Effector CD4-positive, alpha-beta T cell (primary cell): ENCODE results near the gene RAB17.
"Not testable (repeated sequence)": the region's sequence is repeated elsewhere in the genome, so short reads cannot be mapped to it uniquely, and the experiment has no call there.

ENCODE experiments used
- DNase-seq: peaks from one replicate; pipeline ENCODE4 v3.0.0-alpha.2; 2020

RAB17 gene

DNA sequence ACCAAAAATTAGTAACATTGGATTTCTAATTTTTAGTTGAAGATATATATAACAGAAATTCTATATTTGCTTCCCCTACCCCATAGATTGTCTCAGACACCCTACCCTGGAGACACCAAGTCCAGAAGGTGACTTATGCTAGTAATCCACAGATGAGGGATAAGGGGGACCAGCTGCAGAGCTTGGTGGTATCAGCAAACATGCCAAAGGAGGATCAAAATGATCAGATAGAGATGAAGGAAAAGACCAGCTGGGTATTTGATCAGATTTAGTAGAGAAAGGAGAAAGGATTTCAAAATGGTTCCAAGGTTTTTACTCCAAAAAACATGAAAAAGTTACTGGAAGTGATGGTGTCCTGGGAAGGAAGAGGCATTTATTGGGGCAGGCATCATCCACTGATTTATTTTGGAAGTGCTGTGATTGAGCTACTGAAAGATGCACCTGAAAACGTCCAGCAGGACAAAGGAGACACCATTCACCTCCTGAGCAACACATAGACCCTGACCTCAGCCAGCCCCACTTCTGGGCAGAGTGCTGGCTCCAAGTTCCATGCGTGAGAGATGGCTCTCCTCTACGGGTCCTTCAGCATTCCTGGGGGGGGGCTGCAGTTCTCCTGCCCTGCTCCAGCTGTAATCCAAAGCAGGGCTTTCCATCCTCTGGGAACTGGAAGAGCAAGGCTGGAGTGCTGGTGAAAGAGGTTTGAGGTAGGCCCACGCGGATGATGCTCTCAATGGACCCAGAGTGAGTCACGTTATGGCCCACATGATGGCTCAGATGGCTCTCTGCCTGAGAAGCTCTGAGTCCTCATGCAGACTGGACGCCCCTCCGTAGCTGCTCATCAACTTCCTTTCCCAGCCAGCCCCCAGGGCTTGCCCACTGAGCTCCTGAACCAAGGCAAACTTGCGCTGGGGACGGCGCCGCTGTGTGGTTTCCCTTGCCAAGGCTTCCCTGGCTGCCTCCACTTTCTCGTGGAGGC lies 33.2 kb upstream of the RAB17 start:
- DNase-seq: no peak

DNA sequence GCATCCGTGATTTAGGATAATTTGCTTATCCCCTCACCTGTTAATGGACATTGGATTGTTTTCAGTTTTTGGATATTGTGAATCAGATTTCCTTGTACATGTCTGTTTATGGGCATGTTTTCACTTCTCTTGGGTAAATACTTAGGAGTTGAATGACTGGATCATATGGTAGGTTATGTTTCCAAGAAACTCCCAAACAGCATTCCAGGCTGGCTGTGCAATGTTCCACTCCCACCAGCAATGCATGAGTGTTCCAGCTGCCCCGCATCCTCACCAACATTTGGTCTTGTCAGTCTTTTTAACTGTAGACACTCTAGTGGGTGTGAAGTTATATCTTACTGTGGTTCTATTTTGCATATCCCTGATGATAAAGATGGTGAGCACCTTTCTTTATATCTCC lies 27.9 kb upstream of the RAB17 start:
- no peak for DNase-seq

DNA sequence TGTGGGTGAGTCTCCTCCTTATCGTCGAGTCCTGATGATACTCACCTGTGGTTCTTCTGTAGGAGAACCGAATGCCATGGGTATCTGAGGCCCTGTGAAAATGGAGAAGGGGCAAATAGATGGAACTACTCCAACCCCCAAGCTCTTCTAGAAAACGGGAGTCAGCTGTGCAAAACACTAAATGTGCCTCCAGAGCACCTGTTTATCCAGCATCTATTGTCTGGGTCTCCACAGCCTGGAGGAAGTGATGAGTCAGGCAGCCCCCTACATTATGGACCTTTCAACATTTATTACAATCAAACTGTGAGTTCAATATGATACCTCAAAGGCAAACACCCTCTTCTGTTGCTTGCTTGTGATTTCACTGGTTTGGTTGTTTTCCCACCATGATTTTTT lies 27.1 kb upstream of the RAB17 start:
- DNase-seq: no peak

DNA sequence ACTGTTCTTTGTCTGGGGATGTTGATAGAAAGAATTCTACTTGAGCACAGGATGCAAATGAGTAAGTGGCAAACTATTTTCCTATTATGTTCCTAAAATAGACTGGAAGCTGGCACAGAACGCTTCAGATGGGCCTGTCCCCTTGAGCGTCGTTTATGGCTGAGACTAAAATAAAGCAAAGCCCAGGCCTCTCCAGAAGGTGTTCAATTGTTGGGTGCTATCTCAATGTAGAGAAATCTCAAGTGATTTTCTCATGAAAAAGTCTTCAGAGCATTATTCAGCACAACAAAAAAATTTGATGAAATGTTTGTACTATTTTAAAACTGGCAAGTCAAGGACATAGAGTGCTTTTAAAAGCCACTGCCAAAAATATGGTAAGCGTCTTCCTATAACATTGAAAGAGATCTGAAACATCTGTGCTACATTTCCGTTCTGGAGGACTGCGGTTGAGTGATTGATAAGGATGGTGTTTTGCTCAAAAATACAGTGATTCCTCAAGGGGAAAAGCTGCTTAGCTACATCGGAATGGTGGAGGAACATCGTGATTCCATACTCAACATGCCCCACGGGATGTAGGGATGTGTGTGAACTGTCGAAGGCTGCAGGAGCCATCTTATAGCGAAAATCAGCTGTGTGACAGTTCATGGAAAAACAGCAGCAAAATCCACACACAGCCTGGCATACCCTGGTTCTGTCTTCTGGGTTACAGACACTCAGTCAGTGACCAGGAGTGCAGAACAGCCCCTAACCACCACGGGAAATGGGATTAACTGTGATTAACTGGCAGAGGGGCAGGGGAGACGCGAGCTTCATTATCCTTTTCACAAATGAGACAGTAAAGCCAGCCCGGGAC lies 26.4 kb upstream of the RAB17 start:
- no peak for DNase-seq

DNA sequence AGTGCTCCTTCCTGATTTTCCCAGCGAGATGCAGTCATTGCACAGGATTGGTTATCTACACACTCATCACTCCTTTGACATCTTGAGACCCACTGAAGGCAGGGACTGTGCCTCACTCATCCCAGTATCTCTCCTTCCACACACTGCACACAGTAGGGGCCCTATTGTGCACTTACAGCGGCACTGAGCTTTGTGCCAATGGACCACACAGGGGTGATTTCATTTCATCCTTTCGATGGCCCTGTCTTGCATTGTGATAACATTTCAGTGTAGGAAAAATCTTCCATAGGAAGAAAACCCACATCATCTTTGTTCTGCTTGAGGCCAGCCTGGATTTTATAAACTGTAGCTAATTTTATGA lies 25.8 kb upstream of the RAB17 start:
- no peak for DNase-seq

DNA sequence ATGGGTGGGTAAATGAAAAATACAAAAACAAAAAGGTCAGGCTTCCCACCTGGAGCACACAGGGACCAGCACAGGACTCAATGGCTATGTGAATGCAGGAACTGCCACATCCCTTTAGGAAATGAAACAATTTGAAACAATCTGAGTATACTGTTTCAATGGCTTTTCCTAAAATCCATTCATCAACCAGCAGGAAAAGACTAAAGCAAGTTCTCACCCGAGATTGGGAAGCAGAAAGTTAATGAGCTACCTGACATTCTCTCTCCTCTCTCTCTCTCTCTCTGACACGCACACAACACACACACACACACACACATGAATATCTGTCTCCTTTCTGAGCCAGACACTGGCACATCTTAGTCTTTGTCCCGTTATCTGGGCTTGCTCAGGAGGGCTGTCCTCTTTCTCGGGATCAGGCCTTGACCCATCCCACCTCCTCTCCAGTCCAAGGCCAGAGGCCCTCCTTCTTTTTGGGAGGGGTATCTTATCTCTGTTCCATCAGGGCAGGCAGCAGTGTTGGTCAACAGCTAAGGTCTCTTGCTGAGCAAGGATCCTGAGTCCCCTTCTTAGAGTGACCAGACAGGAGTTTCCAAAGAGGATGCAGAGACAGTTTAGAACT lies 25.2 kb upstream of the RAB17 start:
- DNase-seq: no peak

DNA sequence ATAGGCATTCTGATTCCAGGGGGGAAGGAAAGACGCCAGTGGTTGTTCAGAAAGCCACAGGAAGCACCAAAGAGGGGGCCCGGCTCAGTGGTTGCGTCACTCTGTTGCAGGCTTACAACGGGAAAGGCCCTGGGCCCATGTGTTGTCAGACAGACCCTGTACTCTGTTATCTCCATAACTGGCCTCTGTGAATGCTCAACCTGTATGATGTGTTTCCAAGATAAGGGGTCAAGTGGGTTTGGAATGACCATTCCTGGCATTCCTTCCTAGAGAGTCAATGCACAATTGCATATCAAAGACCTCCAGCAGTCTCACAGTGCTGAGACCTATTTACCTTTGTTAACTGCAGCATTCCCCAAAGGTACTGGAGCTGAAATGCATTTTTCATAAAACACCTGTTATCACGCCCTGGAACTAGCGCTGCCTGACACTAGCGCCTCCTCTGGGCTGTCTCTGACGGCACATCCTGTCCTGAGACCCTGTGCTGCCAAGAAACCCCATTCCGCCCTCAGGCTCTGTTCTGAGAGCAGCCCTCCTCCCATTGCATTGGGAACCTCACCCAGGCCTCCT lies 23.7 kb upstream of the RAB17 start:
- no peak for DNase-seq

DNA sequence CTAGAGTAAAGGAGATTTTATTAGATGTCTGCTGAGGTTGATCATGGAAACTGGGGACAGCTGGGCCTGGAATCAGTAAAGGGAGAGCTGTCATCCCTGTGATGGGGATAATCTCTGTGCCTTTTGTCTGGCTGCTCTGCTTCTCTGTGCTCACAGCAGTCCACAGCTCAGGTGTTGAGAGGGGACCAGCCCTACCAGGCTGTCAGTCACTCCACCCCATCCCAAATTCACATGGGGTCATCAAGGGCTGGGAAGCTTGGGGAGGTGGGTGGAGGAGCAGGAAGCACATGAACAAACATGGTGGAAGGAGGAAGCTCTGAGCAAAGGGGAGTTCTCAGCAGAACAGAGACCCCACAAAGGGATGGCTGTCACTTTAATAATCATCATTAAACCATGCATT lies 23.1 kb upstream of the RAB17 start:
- DNase-seq: no peak

DNA sequence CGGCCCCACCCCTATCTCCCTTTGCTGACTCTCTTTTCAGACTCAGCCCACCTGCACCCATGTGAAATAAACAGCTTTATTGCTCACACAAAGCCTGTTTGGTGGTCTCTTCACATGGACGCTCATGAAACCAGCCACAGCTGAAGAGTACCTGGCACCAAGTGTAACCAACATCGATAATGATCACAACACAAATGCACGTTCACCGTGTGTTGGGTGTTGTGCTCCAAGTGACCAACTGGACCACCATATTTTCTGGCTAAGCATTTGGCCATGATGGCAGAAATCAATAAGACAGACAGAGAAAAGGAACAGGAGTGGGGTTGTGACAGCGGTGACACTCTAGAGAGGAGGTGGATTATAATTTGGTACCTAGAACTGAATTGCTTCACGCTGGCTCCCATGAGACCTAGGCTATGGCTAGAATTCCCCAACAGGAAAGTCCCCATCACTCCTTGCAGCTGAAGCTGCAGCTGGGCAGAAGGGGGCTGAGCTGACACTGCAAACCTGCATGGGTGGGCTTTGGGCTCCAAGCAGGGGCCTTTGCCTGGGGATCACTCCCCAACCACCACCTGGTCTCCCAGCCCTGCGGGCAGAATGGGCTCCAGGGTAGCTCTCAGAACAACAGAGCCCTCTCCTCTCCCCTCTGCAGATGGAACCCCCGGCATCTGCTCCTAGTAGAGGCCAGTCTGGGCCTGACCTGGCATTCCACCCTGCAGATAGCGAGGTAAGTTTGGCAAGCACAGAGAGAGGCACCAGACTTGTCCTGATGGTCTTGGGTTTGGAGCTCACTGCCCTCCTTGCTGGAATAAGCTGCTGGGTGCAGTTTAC lies 22.2 kb upstream of the RAB17 start:
- no peak for DNase-seq

DNA sequence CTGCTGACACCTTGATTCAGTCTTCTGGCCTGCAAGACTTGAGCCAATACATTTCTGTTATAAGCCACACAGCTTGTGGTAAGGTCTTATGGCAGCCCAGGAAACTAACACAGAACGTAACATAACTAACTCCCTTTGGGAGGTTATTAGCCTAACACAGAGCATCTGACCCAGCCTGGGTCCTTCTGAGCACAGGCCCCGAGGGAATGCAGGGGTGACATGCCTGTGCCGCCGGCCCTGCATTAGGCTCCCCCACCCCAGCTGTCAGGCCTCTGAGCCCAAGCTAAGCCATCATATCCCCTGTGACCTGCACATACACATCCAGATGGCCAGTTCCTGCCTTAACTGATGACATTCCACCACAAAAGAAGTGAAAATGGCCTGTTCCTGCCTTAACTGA lies 16.0 kb upstream of the RAB17 start:
- DNase-seq: not testable (repeated sequence)

DNA sequence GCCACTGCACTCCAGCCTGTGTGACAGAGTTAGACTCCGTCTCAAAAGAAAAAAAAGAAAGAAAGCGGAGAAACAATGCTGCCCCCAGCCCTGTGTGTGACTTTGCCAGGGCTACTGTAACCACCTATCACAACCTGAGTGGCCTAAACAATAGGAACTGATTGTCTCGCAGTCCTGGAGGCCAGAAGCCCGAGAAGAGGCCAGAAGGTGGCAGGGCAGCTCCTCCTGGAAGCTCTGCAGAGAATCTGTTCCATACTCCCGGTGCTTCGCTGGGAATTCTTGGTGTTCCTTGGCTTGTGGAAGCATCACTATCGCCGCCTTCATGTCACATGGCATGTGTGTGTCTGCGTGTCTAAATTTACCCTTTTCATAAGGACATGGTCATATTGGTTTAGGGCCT lies 14.4 kb upstream of the RAB17 start:
- no peak for DNase-seq

DNA sequence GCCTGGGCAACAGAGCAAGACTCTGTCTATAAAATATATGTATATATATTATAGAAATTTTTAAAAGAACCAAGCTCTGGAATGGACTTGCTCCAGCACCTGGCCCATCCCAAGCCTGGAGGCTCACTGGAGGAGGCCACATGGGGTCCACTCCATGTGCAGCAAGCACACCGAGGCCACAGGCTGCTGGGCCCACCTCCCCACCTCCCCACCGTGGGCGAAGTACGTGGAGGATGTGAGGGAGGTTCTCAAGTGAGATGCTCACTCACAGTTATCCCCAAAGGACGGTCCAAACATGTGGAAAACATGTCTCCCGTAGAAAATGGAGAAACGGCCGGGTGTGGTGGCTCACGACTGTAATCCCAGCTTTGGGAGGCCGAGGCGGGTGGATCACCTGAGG lies 13.9 kb upstream of the RAB17 start:
- no peak for DNase-seq

DNA sequence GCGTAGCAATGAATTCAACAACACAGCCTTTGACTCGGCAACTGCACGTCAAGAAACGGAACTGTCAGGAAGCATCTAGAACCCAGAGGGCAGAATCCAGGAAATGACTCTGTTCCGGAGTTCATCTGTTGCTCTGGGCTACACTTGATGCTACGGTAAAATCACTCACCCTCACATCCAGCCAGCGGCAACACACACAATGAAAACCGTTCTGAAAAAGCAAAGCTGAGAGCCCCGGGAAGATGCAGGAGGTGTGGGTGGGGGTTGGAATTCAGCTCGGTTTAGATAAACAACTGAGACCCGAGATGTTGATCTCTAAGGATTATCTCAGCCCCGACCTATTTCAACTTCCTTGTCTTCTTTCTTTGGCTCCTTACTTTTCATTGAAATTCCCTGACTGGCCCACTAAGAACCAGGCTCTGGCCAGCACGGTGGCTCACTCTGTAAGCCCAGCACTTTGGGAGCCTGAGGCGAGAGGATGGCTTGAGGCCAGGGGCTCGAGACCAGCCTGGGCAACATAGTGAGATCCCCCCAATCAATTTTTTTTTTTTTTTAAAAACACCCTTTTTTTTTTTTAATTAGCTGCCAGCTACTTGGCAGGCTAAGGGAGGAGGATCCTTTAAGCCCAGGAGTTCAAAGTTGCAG lies 13.3 kb upstream of the RAB17 start:
- peak; percentile 47 for DNase-seq

DNA sequence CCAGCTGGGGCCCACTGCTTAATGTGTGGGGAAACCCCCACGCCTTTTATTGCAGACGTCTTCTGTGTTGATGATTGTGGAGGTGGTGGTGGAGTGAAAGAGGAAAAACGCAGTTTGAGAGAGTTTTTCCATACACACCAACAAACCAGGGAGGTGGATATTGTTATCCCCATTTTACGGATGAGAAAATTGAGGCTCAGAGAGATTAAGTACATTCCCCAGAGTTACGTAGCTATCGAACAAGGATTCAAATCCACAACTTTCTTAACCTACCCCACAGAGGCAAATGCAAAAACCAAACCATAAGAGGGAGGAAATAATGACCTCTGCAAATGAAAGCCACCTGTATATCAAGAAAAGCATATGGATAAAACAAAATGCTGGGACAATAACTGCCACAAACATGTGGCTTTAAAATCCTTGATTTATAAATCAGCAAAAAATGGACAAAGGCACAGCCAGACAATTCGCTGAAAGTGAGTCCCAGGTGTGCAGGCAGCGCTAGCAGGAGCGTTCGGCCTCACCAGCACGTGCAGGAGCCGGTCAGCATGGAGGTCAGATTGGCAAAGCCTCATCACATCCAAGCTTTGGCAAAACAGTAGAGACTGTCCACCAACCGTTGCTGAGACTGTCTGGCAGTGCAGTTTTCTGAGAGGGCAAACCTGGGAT lies 12.6 kb upstream of the RAB17 start:
- no peak for DNase-seq

DNA sequence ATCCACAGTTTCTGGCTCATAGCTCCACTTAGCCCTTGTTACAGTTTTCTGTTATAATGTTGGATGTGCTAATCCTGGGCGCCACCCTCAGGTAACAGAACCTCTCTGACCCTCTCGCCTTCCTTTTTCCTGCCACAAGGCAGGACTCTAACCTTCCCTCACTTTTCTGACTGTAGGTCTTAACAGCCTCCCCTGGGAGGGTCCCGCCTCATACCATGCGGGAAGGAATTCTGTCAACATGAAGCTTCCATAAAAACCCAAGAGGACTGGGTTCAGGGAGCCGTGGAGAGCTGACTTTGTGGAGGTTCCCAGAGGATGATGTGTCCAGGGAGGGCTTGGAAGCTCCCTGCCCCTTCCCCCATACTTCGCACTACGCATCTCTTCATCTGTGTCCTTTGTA lies 11.9 kb upstream of the RAB17 start:
- DNase-seq: no peak

DNA sequence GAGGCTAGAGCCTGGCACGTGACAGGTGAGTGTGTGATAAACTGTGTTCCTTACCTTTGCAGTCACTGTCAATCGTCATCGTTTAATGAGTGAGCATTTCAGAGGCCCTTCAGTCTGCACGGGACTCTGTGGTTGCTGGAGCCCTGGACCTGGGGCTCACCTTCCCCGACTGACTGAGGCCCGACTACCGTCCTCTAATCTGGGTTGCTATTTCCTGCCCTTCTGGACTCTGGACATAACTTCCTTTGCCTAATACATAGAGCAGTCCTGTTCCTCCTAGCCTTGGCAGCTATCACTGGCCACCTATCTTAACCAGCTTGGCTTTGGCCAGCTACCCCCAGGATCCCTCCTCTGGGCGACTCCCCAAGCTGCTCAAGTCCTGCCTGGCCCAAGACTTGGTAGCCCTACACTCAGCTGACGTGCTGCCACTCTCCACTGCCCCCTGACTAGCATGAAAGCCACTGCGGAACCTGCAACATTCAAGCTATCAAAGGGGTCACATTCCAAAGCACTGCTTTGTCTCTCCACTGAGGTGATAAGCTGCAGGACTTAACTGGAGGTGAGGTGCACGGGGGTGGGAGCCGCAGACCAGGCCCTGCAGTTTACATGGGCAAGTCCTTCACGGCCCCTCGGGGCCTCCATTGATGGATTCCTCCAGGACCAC lies 11.1 kb upstream of the RAB17 start:
- no peak for DNase-seq

DNA sequence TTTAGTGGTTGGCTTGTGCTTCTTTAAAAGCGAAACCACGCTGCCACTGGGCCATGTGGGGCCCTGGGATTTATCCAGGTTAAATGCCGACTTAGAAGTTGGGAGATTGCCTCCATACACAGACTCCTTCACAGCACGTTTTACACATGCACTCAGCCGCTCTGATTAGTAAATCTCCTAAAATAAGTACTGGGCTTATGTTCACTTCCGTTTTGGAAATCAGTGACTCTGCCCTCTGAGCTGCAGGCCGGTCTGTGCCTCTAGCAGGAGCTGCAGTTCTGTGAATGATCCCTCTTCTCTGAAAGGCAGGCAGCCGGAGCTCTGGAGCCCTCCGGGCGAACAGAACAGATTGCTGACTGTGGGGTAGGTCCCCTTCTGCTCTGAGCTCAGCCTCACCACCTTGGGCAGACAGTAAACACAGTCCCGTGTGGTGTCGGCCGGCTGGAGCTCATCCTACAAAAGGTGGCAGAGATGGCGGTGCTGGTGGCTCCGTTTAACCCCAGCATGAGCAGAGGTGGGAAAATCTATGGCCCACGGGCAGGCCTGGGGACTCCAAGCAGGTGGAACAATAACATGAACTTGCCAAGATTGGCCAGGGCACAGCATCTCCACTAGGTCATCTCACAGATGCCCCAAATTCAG lies 9.8 kb upstream of the RAB17 start:
- no peak for DNase-seq

DNA sequence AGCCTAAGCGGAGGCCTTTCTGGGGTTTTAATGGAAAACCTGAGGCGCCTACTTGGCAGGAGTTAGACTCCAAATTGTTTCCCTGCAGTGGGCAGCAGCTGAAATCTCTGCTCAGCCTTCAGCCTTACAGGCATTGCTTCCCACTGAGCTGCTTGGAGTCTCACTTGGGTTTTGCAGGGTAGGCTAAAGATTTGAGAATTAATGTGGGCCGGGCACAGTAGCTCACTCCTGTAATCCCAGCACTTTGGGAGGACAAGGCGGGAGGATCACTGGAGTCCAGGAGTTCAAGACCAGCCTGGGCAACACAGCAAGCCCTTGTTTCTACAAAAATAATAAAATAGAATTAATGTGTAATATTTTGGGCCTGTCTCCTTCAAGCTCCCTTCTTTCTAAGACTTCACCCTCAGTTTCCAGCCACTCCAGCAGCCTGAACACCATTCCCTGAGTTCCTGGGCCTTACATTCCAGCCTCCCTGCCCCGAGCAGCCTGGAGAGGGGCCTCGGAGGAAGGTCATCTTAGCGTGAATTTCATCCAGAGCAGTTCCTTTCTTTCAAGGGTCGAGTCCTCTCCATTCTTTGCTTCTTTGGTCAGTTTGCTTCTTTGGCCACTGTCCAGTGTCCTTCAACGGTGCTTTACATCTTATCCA lies 9.1 kb upstream of the RAB17 start:
- no peak for DNase-seq

DNA sequence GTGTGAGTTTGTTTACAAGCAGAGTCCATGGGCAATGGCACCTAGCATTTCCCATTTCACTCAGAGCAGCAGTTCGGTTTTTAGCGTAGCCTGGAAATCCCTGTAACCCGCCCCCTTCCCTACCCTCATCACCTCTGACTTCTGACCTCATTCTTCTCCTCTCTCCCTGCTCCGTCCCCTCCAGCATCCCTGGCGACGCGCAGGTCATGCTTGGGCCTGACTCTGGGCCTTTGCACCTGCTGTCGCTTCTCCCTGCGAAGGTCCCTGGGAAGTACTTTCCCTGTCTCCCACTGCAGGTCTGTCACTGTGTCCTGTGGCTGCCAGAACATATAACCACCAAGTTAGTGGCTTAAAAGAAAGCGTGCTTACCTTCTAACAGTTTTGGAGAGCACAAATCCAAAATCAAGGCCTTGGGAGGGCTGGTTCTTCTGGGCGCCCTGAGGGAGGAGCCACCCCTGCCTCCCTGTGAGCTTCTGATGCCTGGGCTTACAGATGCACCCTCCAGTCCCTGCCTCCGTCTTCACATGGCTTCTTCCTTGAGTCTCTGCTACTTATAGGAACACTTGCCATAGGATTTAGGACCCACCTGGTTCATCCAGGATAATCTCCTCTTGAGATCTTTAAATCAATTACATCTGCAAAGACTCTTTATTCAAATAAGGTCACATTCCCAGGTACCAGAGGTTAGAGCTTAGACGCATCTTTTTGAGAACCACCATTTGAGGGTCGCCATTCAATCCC lies 8.1 kb upstream of the RAB17 start:
- DNase-seq: no peak
